H9 (cell line): ENCODE results near the gene MRTFB. TPM values are rescaled to one million over a fixed set of nuclear protein-coding genes. Genes with fewer than 3 reads are reported as not detected.

Experiments used
- DNase-seq: peaks from one replicate; pipeline ENCODE4 v3.0.0-alpha.2; 2017
- H2AFZ ChIP-seq: one replicate; pipeline ENCODE4 v1.6.1; 2013; ENCODE audit warnings: mild to moderate bottlenecking, low read length, control low read depth, moderate library complexity
- H2AK5ac ChIP-seq: 2 replicates; pipeline ENCODE4 v1.6.1; 2013; ENCODE audit warnings: low read length, control low read depth, mixed read lengths; ENCODE audit not compliant: insufficient read length
- H2BK120ac ChIP-seq: one replicate; pipeline ENCODE4 v1.6.1; 2013; ENCODE audit warnings: low read depth, mild to moderate bottlenecking, low read length, control low read depth, inconsistent platforms; ENCODE audit not compliant: poor library complexity, severe bottlenecking
- H2BK12ac ChIP-seq: 2 replicates; pipeline ENCODE4 v1.6.1; 2013; ENCODE audit warnings: low read length, control low read depth, mixed read lengths, low read depth; ENCODE audit not compliant: insufficient read length
- H2BK15ac ChIP-seq: 2 replicates; pipeline ENCODE4 v1.6.1; 2013; ENCODE audit warnings: low read depth, low read length, control low read depth
- H2BK20ac ChIP-seq: one replicate; pipeline ENCODE4 v1.6.1; 2013; ENCODE audit warnings: low read depth, mild to moderate bottlenecking, low read length, control low read depth, inconsistent platforms; ENCODE audit not compliant: poor library complexity, severe bottlenecking
- H2BK5ac ChIP-seq: 2 replicates; pipeline ENCODE4 v1.6.1; 2013; ENCODE audit warnings: low read length, control low read depth, mixed read lengths; ENCODE audit not compliant: insufficient read length
- H3K14ac ChIP-seq: 2 replicates; pipeline ENCODE4 v1.6.1; 2013; ENCODE audit warnings: low read length, control low read depth; ENCODE audit not compliant: insufficient read depth
- H3K18ac ChIP-seq: 2 replicates; pipeline ENCODE4 v1.6.1; 2013; ENCODE audit warnings: low read depth, mild to moderate bottlenecking, mixed read lengths, low read length, control low read depth; ENCODE audit not compliant: insufficient read length
- H3K23ac ChIP-seq: 2 replicates; pipeline ENCODE4 v1.6.1; 2013; ENCODE audit warnings: low read length, control low read depth, mixed read lengths, low read depth; ENCODE audit not compliant: insufficient read length
- H3K23me2 ChIP-seq: 2 replicates; pipeline ENCODE4 v1.6.1; 2013; ENCODE audit warnings: low read depth, mild to moderate bottlenecking, mixed read lengths, low read length, control low read depth; ENCODE audit not compliant: insufficient read length, poor library complexity, severe bottlenecking
- H3K27ac ChIP-seq: 2 replicates; pipeline ENCODE4 v1.5.1; 2013; ENCODE audit warnings: low read length, control low read depth, mixed read lengths, low read depth; ENCODE audit not compliant: insufficient read length
- H3K27me3 ChIP-seq: 2 replicates; pipeline ENCODE4 v1.6.1; 2013; ENCODE audit warnings: low read length, control low read depth, inconsistent platforms; ENCODE audit not compliant: insufficient read depth
- H3K4ac ChIP-seq: 2 replicates; pipeline ENCODE4 v1.6.1; 2013; ENCODE audit warnings: low read depth, mild to moderate bottlenecking, control low read depth, inconsistent platforms, low read length, moderate library complexity
- H3K4me1 ChIP-seq: 2 replicates; pipeline ENCODE4 v1.6.1; 2013; ENCODE audit warnings: low read length, control low read depth, inconsistent platforms; ENCODE audit not compliant: insufficient read depth
- H3K4me2 ChIP-seq: 2 replicates; pipeline ENCODE4 v1.6.1; 2013; ENCODE audit warnings: low read length, control low read depth, mixed read lengths; ENCODE audit not compliant: insufficient read length, insufficient read depth
- H3K56ac ChIP-seq: 2 replicates; pipeline ENCODE4 v1.6.1; 2013; ENCODE audit warnings: low read depth, mild to moderate bottlenecking, mixed read lengths, low read length, control low read depth; ENCODE audit not compliant: insufficient read length
- H3K79me1 ChIP-seq: 2 replicates; pipeline ENCODE4 v1.6.1; 2013; ENCODE audit warnings: low read depth, mild to moderate bottlenecking, moderate library complexity, low read length, control low read depth, inconsistent platforms; ENCODE audit not compliant: insufficient read depth, poor library complexity, severe bottlenecking
- H3K79me2 ChIP-seq: 2 replicates; pipeline ENCODE4 v1.6.1; 2013; ENCODE audit warnings: low read length, control low read depth, inconsistent platforms; ENCODE audit not compliant: insufficient read depth
- H3K9ac ChIP-seq: 2 replicates; pipeline ENCODE4 v1.6.1; 2013; ENCODE audit warnings: low read length, control low read depth, mixed read lengths; ENCODE audit not compliant: insufficient read length; ENCODE audit errors: extremely low read depth
- H3K9me3 ChIP-seq: one replicate; pipeline ENCODE4 v1.6.1; 2013; ENCODE audit warnings: low read depth, low read length, inconsistent platforms; ENCODE audit not compliant: control insufficient read depth
- H3T11ph ChIP-seq: one replicate; pipeline ENCODE4 v1.6.1; 2013; ENCODE audit warnings: mild to moderate bottlenecking, low read length, control low read depth, inconsistent platforms
- H4K20me1 ChIP-seq: one replicate; pipeline ENCODE4 v1.6.1; 2013; ENCODE audit not compliant: control insufficient read depth, insufficient read length, insufficient read depth
- H4K5ac ChIP-seq: 2 replicates; pipeline ENCODE4 v1.6.1; 2013; ENCODE audit warnings: low read depth, mild to moderate bottlenecking, mixed read lengths, low read length, control low read depth; ENCODE audit not compliant: insufficient read length
- H4K8ac ChIP-seq: replicated peaks from 2 replicates; pipeline ENCODE4 v1.6.1; 2013; ENCODE audit warnings: low read length, control low read depth, mixed read lengths, low read depth; ENCODE audit not compliant: insufficient read length
- H4K91ac ChIP-seq: 2 replicates; pipeline ENCODE4 v1.6.1; 2013; ENCODE audit warnings: low read depth, mild to moderate bottlenecking, moderate library complexity, mixed read lengths, low read length, control low read depth; ENCODE audit not compliant: insufficient read length
- H3K27ac Mint-ChIP-seq, 3 experiments: 2 replicates in 2 of 3; 3 replicates in 1 of 3; pipeline ENCODE4 v1.8.0; 2020 to 2021; ENCODE audit warnings: mixed read lengths in 3 of 3, mild to moderate bottlenecking in 1 of 3, moderate library complexity in 1 of 3
- H3K27me3 Mint-ChIP-seq: 2 replicates; pipeline ENCODE4 v1.8.0; 2021; ENCODE audit warnings: low read depth, mild to moderate bottlenecking, moderate library complexity, mixed read lengths
- H3K36me3 Mint-ChIP-seq, 3 experiments: 2 replicates in 2 of 3; 3 replicates in 1 of 3; pipeline ENCODE4 v1.8.0; 2020 to 2021; ENCODE audit warnings: low read depth in 3 of 3, mixed read lengths in 3 of 3; ENCODE audit not compliant: insufficient read depth in 1 of 3
- H3K4me1 Mint-ChIP-seq, 2 experiments: 2 replicates each; pipeline ENCODE4 v1.8.0; 2020; ENCODE audit warnings: mixed read lengths in 2 of 2
- H3K4me3 Mint-ChIP-seq, 2 experiments: 2 replicates in 1 of 2; 3 replicates in 1 of 2; pipeline ENCODE4 v1.8.0; 2020 to 2021; ENCODE audit warnings: mild to moderate bottlenecking in 2 of 2, mixed read lengths in 2 of 2, moderate library complexity in 1 of 2
- H3K9me3 Mint-ChIP-seq, 2 experiments: 2 replicates in 1 of 2; 3 replicates in 1 of 2; pipeline ENCODE4 v1.8.0; 2020; ENCODE audit warnings: mild to moderate bottlenecking in 2 of 2, mixed read lengths in 2 of 2, moderate library complexity in 1 of 2
- WGBS: extraction: QIAGEN DNeasy Blood & Tissue Kit; methylation state at CpG from one replicate; pipeline ENCODE4 v1.1.7; 2013; ENCODE audit warnings: missing lambda C conversion rate, low lambda C conversion rate, mixed read lengths; ENCODE audit not compliant: insufficient read length; ENCODE audit errors: extremely low coverage; 5-methylcytosine and 5-hydroxymethylcytosine counted together
- total RNA-seq: library from RNA; stranded (reverse); gene quantifications from 2 replicates; pipeline ENCODE4 v1.2.1, GENCODE V29; 2021
- TF ChIP-seq, protein P1 (sequence below): fragments of 200-600 bp; sonication (generic); conservative IDR thresholded peaks from 3 replicates; pipeline ENCODE4 v1.8.0; 2021; ENCODE audit warnings: antibody characterized with exemption, mild to moderate bottlenecking

The MRTFB gene
- total RNA-seq, 1 experiment from 2014 or later, result 29.9 TPM

DNA sequence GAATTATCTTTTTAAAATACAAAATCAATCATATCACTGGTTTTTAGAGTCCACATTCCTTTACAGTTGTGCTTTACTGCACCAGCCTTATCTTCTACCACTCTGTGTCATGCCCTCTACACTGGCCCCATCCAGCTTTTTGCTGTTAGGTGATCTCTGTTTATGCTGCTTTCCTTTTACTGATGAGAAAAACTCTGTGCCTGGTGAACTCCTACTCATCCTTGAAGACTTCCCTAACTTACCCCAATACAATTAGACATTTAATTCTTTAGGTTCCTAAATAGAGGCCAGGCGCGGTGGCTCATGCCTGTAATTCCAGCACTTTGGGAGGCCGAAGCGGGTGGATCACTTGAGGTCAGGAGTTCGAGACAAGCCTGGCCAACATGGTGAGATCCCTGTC, 64.6 kb downstream of the MRTFB start:
- Histone ChIP-seq H3K9ac (no peak overlapping the region), H3K79me1 (no peaks in the 10 kb centered on the region)

More for the DNA sequence above, 64.6 kb downstream of the MRTFB start:
- H3K4me3 Mint-ChIP-seq, result no peak overlapping the region
- Histone ChIP-seq H4K5ac (no peak overlapping the region), H4K20me1 (no peaks in the 10 kb centered on the region), H2AFZ (no peak overlapping the region), H2AK5ac (no peak overlapping the region), H3K79me2 (peaks cover 2% of the 10 kb centered on the region; the same call in 1 of the 2 replicates), H2BK12ac (no peak overlapping the region), H4K8ac (no peak overlapping the region), H3K14ac (no peak overlapping the region), H4K91ac (no peak overlapping the region), H3K9me3 (no peaks in the 10 kb centered on the region), H3K18ac (no peak overlapping the region), H3T11ph (no peak overlapping the region), H3K4ac (no peak overlapping the region), H3K4me2 (no peak overlapping the region), H3K27ac (no peak overlapping the region), H3K4me1 (no peaks in the 10 kb centered on the region), H3K27me3 (no peaks in the 10 kb centered on the region), H2BK20ac (no peak overlapping the region), H3K23me2 (no peaks in the 10 kb centered on the region), H2BK120ac (no peak overlapping the region), H3K23ac (no peak overlapping the region), H2BK15ac (no peak overlapping the region), H2BK5ac (no peak overlapping the region), H3K56ac (no peak overlapping the region)
- DNase-seq, result no peak
- no peaks in the 10 kb centered on the region for H3K27me3 Mint-ChIP-seq
- H3K9me3 Mint-ChIP-seq, result peaks cover 0 to 5% of the 10 kb centered on the region in 2 experiments; a peak in 1 of 5 replicates
- H3K27ac Mint-ChIP-seq, result peak overlapping the region in 1 of 3 experiments; percentile 1; a peak in 1 of 7 replicates
- H3K36me3 Mint-ChIP-seq, result peaks cover 10 to 16% (median 11%) of the 10 kb centered on the region in 3 experiments; a peak in 5 of 7 replicates
- H3K4me1 Mint-ChIP-seq, result no peaks in the 10 kb centered on the region
- no CpG with 5 or more reads among the region's 5 CpGs for WGBS
- TF ChIP-seq, protein P1, sequence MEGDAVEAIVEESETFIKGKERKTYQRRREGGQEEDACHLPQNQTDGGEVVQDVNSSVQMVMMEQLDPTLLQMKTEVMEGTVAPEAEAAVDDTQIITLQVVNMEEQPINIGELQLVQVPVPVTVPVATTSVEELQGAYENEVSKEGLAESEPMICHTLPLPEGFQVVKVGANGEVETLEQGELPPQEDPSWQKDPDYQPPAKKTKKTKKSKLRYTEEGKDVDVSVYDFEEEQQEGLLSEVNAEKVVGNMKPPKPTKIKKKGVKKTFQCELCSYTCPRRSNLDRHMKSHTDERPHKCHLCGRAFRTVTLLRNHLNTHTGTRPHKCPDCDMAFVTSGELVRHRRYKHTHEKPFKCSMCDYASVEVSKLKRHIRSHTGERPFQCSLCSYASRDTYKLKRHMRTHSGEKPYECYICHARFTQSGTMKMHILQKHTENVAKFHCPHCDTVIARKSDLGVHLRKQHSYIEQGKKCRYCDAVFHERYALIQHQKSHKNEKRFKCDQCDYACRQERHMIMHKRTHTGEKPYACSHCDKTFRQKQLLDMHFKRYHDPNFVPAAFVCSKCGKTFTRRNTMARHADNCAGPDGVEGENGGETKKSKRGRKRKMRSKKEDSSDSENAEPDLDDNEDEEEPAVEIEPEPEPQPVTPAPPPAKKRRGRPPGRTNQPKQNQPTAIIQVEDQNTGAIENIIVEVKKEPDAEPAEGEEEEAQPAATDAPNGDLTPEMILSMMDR, result no peak
